ENCODE results near the gene IMPA2. TPM values are rescaled to one million over a fixed set of nuclear protein-coding genes. Genes with fewer than 3 reads are reported as not detected.

IMPA2 gene
- total and polyA plus RNA-seq, 2 of the 13 experiments (the other 11 are each of a cell fraction or from before 2014, with no cell fraction given), result 37.8 to 71.8 TPM

DNA sequence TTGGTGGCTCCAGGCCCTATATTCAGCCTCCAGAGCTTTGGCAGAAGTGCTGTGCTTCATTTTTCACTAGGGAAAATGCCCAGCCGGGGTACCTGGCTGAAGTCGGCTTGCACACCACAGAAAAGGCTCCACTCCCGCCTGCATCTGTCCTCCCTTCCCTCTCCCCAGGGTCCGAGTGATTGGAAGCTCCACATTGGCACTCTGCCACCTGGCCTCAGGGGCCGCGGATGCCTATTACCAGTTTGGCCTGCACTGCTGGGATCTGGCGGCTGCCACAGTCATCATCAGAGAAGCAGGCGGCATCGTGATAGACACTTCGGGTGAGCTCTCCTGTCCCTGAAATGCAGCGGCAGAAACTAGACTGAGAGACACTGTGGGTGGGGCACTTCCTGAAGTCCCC lies 47.4 kb downstream of the IMPA2 start:
- in situ Hi-C loops (cut with HindIII; ENCODE audit: extremely low pct_ligation_motif_present, low pct_unique_long_range_greater_than_20kb), result no loop called here

DNA sequence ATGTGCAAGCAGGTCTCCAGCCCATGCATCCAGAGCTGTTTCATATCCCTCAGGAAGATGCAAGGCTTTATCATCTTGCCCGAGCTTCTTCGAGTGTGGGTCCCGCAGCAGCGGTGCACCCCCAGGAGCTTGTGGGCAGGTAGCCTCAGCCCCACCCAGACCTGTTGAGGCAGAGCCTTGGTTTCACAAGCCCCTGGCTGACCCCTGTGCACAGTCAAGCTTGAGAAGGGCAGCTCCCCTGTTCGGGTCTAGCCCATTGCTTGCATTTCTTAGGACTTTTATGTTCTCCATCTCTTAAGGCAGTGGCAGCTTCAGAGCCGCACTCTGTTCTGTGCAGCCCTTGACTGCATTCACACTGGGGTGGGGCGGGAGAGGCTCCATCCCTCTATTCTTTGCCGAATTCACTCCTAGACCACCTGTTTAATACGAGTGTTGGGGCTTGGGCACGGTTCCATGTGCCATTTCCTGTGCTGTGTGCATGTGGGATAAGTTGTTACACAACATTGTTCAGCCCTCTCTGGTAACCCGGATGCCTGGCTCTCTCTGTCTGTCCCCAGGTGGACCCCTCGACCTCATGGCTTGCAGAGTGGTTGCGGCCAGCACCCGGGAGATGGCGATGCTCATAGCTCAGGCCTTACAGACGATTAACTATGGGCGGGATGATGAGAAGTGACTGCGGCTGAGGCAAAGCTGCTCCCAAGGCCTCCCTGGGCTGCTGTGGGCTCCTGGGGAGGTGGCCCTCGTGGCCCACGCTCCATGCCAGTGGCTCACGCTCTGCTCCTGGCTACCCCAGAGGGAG lies 48.7 kb downstream of the IMPA2 start:
- WGBS (ENCODE audit: low lambda C conversion rate), result 98% methylated on average over 13 of the region's 21 CpGs
- H3K4me2 ChIP-seq (ENCODE audit: low read depth, low read length), result no peak overlapping the region
- ChIA-PET CTCF (ENCODE audit: low intra/inter-chr PET ratio, low total read pairs) (no interaction called here), POLR2A (no interaction called here)
- H3K36me3 ChIP-seq (replicated peaks in 1 of 2; ENCODE audit: control insufficient read depth in 1 of 2, insufficient read depth in 2 of 2, low read length in 2 of 2), result peaks cover 7 to 25% of the 10 kb centered on the region in 2 experiments; a peak in 4 of 5 replicates
- no peak overlapping the region for H3K4me3 ChIP-seq (replicated peaks in 1 of 3; ENCODE audit: insufficient read depth in 1 of 3, low read depth in 2 of 3, low read length in 3 of 3)
- DNase-seq (ENCODE audit: low spot score) (no peak), ATAC-seq (no peak), FAIRE-seq (no peak)
- intact Hi-C loops (cut with micrococcal nuclease; ENCODE audit: unreplicated experiment), result no loop called here
- no peaks in the 10 kb centered on the region for H3K79me2 ChIP-seq (ENCODE audit: insufficient read depth, low read length)
- no peaks in the 10 kb centered on the region for H3K9me3 ChIP-seq (ENCODE audit: low read length)
- no TSS peak for BruUV-seq (replicated peaks)
- H3K27me3 ChIP-seq (ENCODE audit: control insufficient read depth in 1 of 2, insufficient read depth in 2 of 2, low read length in 2 of 2), result no peaks in the 10 kb centered on the region; a peak in 1 of 5 replicates
- H2AFZ ChIP-seq (ENCODE audit: low read length), result no peak overlapping the region
- no peaks in the 10 kb centered on the region for H4K20me1 ChIP-seq (ENCODE audit: insufficient read depth, low read length)
- peaks cover 15% of the 10 kb centered on the region for H3K4me1 ChIP-seq (ENCODE audit: insufficient read depth, low read length)
- in situ Hi-C loops (cut with HindIII; ENCODE audit: extremely low pct_ligation_motif_present, low pct_unique_long_range_greater_than_20kb), result no loop called here
- H3K9ac ChIP-seq (ENCODE audit: insufficient read depth, low read depth, low read length), result no peak overlapping the region
- no peak overlapping the region for H3K27ac ChIP-seq (ENCODE audit: extremely low read length, insufficient read depth, low read length)
- TF ChIP-seq ZNF205 (CRISPR knock-in tag; IDR thresholded peaks at IDR 0.05) (no peak), ZNF567 (CRISPR knock-in tag; IDR thresholded peaks at IDR 0.05; ENCODE audit: borderline replicate concordance) (no peak)
- TF ChIP-seq, protein P1, sequence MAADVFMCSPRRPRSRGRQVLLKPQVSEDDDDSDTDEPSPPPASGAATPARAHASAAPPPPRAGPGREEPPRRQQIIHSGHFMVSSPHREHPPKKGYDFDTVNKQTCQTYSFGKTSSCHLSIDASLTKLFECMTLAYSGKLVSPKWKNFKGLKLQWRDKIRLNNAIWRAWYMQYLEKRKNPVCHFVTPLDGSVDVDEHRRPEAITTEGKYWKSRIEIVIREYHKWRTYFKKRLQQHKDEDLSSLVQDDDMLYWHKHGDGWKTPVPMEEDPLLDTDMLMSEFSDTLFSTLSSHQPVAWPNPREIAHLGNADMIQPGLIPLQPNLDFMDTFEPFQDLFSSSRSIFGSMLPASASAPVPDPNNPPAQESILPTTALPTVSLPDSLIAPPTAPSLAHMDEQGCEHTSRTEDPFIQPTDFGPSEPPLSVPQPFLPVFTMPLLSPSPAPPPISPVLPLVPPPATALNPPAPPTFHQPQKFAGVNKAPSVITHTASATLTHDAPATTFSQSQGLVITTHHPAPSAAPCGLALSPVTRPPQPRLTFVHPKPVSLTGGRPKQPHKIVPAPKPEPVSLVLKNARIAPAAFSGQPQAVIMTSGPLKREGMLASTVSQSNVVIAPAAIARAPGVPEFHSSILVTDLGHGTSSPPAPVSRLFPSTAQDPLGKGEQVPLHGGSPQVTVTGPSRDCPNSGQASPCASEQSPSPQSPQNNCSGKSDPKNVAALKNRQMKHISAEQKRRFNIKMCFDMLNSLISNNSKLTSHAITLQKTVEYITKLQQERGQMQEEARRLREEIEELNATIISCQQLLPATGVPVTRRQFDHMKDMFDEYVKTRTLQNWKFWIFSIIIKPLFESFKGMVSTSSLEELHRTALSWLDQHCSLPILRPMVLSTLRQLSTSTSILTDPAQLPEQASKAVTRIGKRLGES (CRISPR knock-in tag; IDR thresholded peaks at IDR 0.05; ENCODE audit: borderline replicate concordance), result no peak
- TF ChIP-seq, protein P2, sequence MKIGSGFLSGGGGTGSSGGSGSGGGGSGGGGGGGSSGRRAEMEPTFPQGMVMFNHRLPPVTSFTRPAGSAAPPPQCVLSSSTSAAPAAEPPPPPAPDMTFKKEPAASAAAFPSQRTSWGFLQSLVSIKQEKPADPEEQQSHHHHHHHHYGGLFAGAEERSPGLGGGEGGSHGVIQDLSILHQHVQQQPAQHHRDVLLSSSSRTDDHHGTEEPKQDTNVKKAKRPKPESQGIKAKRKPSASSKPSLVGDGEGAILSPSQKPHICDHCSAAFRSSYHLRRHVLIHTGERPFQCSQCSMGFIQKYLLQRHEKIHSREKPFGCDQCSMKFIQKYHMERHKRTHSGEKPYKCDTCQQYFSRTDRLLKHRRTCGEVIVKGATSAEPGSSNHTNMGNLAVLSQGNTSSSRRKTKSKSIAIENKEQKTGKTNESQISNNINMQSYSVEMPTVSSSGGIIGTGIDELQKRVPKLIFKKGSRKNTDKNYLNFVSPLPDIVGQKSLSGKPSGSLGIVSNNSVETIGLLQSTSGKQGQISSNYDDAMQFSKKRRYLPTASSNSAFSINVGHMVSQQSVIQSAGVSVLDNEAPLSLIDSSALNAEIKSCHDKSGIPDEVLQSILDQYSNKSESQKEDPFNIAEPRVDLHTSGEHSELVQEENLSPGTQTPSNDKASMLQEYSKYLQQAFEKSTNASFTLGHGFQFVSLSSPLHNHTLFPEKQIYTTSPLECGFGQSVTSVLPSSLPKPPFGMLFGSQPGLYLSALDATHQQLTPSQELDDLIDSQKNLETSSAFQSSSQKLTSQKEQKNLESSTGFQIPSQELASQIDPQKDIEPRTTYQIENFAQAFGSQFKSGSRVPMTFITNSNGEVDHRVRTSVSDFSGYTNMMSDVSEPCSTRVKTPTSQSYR (CRISPR knock-in tag; IDR thresholded peaks at IDR 0.05; ENCODE audit: borderline replicate concordance), result no peak
- TF ChIP-seq, protein P3, sequence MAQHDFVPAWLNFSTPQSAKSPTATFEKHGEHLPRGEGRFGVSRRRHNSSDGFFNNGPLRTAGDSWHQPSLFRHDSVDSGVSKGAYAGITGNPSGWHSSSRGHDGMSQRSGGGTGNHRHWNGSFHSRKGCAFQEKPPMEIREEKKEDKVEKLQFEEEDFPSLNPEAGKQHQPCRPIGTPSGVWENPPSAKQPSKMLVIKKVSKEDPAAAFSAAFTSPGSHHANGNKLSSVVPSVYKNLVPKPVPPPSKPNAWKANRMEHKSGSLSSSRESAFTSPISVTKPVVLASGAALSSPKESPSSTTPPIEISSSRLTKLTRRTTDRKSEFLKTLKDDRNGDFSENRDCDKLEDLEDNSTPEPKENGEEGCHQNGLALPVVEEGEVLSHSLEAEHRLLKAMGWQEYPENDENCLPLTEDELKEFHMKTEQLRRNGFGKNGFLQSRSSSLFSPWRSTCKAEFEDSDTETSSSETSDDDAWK (CRISPR knock-in tag; IDR thresholded peaks at IDR 0.05), result no peak

More for the DNA sequence above, 47.4 kb downstream of the IMPA2 start:
- H3K9me3 ChIP-seq (ENCODE audit: low read length), result no peaks in the 10 kb centered on the region
- H4K20me1 ChIP-seq (ENCODE audit: insufficient read depth, low read length), result no peaks in the 10 kb centered on the region
- DNase-seq (ENCODE audit: low spot score) (no peak), FAIRE-seq (no peak), ATAC-seq (no peak)
- H3K4me2 ChIP-seq (ENCODE audit: low read depth, low read length), result no peak overlapping the region
- H3K79me2 ChIP-seq (ENCODE audit: insufficient read depth, low read length), result no peaks in the 10 kb centered on the region
- no peak overlapping the region for H3K27ac ChIP-seq (ENCODE audit: extremely low read length, insufficient read depth, low read length)
- intact Hi-C loops (cut with micrococcal nuclease; ENCODE audit: unreplicated experiment), result no loop called here
- H3K27me3 ChIP-seq (ENCODE audit: control insufficient read depth in 1 of 2, insufficient read depth in 2 of 2, low read length in 2 of 2), result no peaks in the 10 kb centered on the region; a peak in 1 of 5 replicates
- 96% methylated on average over 11 of the region's 11 CpGs for WGBS (ENCODE audit: low lambda C conversion rate)
- H2AFZ ChIP-seq (ENCODE audit: low read length), result no peak overlapping the region
- peaks cover 7 to 30% of the 10 kb centered on the region in 2 experiments; a peak in 4 of 5 replicates for H3K36me3 ChIP-seq (replicated peaks in 1 of 2; ENCODE audit: control insufficient read depth in 1 of 2, insufficient read depth in 2 of 2, low read length in 2 of 2)
- TF ChIP-seq REPIN1 (CRISPR knock-in tag; IDR thresholded peaks at IDR 0.05; ENCODE audit: borderline replicate concordance, low read depth), result no peak
- TF ChIP-seq ZNF296 (CRISPR knock-in tag; conservative IDR thresholded peaks at IDR 0.05), result no peak
- TF ChIP-seq, protein P4, sequence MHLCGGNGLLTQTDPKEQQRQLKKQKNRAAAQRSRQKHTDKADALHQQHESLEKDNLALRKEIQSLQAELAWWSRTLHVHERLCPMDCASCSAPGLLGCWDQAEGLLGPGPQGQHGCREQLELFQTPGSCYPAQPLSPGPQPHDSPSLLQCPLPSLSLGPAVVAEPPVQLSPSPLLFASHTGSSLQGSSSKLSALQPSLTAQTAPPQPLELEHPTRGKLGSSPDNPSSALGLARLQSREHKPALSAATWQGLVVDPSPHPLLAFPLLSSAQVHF (CRISPR knock-in tag; IDR thresholded peaks at IDR 0.05), result no peak
- no peak for TF ChIP-seq ZNF30 (CRISPR knock-in tag; IDR thresholded peaks at IDR 0.05)
- TF ChIP-seq MTA1 (CRISPR knock-in tag; IDR thresholded peaks at IDR 0.05; ENCODE audit: borderline replicate concordance), result no peak
- BruUV-seq (replicated peaks), result no TSS peak
- no peak overlapping the region for H3K4me3 ChIP-seq (replicated peaks in 1 of 3; ENCODE audit: insufficient read depth in 1 of 3, low read depth in 2 of 3, low read length in 3 of 3)
- H3K4me1 ChIP-seq (ENCODE audit: insufficient read depth, low read length), result peaks cover 15% of the 10 kb centered on the region
- H3K9ac ChIP-seq (ENCODE audit: insufficient read depth, low read depth, low read length), result no peak overlapping the region
- CTCF ChIA-PET (ENCODE audit: low intra/inter-chr PET ratio, low total read pairs), result no interaction called here
- POLR2A ChIA-PET, result no interaction called here

Data from HepG2 (cell line).